ENCODE measurements around the gene AVEN.

- TF ChIP-seq CTCF (IDR thresholded peaks at IDR 0.05) (no peak), POLR2A (IDR thresholded peaks at IDR 0.05) (no peak)
These were observed 17.0 kb upstream of the AVEN start for GRCh38 chr15:34055868-34056595.
